ENCODE results near the gene RAD9B. TPM values are rescaled to one million over a fixed set of nuclear protein-coding genes. Genes with fewer than 3 reads are reported as not detected.

Gene RAD9B
- polyA plus RNA-seq, 1 donor, result 2.7 TPM

Other genes with a start within 250 kb of the RAD9B start
- 587 TPM for gene ATP2A2, start 221.1 kb upstream of the RAD9B start, polyA plus RNA-seq (ENCODE audit: insufficient read length)
- gene ANAPC7, start 98.6 kb upstream of the RAD9B start, polyA plus RNA-seq (ENCODE audit: insufficient read length), result 62.6 TPM
- 113 TPM for gene ARPC3, start 52.0 kb upstream of the RAD9B start, polyA plus RNA-seq (ENCODE audit: insufficient read length)
- gene GPN3, start 34.1 kb upstream of the RAD9B start, polyA plus RNA-seq (ENCODE audit: insufficient read length), result 24.3 TPM
- 13.9 TPM for gene FAM216A, start 33.5 kb upstream of the RAD9B start, polyA plus RNA-seq (ENCODE audit: insufficient read length)
- gene VPS29, start 220 bp upstream of the RAD9B start, polyA plus RNA-seq (ENCODE audit: insufficient read length), result 112 TPM
- 10.5 TPM for gene PPTC7, start 81.0 kb downstream of the RAD9B start, polyA plus RNA-seq (ENCODE audit: insufficient read length)
- gene TCTN1, start 111.8 kb downstream of the RAD9B start, polyA plus RNA-seq (ENCODE audit: insufficient read length), result 21.5 TPM
- 4.4 TPM for gene HVCN1, start 186.8 kb downstream of the RAD9B start, polyA plus RNA-seq (ENCODE audit: insufficient read length)
- 108 TPM for gene PPP1CC, start 240.6 kb downstream of the RAD9B start, polyA plus RNA-seq (ENCODE audit: insufficient read length)